Muscle layer of duodenum (tissue), 2 donors: ENCODE data around the gene AHCTF1.
"Not testable (repeated sequence)": the region's sequence is repeated elsewhere in the genome, so short reads cannot be mapped to it uniquely, and the experiment has no call there.

Experiments used
- H3K27ac ChIP-seq: one replicate; pipeline ENCODE4 v1.7.0; 2013; ENCODE audit warnings: mild to moderate bottlenecking, low read length
- H3K27me3 ChIP-seq: one replicate; pipeline ENCODE4 v1.7.0; 2013; ENCODE audit warnings: low read depth, mild to moderate bottlenecking, control low read depth, low read length
- H3K36me3 ChIP-seq, 2 donors: one replicate each; pipeline ENCODE4 v1.7.0; 2013; ENCODE audit warnings: low read length in 2 of 2, control low read depth in 1 of 2, mild to moderate bottlenecking in 1 of 2; ENCODE audit not compliant: insufficient read depth in 2 of 2, control insufficient read depth in 1 of 2
- H3K4me1 ChIP-seq, 2 donors: one replicate each; pipeline ENCODE4 v1.7.0; 2013; ENCODE audit warnings: low read length in 2 of 2, mild to moderate bottlenecking in 2 of 2, control low read depth in 1 of 2, moderate library complexity in 1 of 2; ENCODE audit not compliant: insufficient read depth in 2 of 2, control insufficient read depth in 1 of 2
- H3K4me3 ChIP-seq, 2 donors: one replicate each; pipeline ENCODE4 v1.7.0; 2013; ENCODE audit warnings: low read length in 2 of 2, low read depth in 1 of 2, mild to moderate bottlenecking in 1 of 2
- H3K9me3 ChIP-seq, 2 donors: one replicate each; pipeline ENCODE4 v1.7.0; 2013; ENCODE audit warnings: low read length in 2 of 2, control low read depth in 1 of 2, mild to moderate bottlenecking in 1 of 2; ENCODE audit not compliant: control insufficient read depth in 1 of 2
- donor health status: healthy.

The AHCTF1 gene

GRCh38 chr1:246875041-246876026 lies 56.4 kb downstream of the AHCTF1 start:
- Histone ChIP-seq H3K27me3 (no peaks in the 10 kb centered on the region), H3K9me3 (no peaks in the 10 kb centered on the region), H3K4me1 (no peaks in the 10 kb centered on the region), H3K4me3 (no peak overlapping the region), H3K36me3 (peaks cover 33 to 48% of the 10 kb centered on the region in 2 donors), H3K27ac (no peak overlapping the region)

GRCh38 chr1:246865921-246866320 lies 65.8 kb downstream of the AHCTF1 start:
- Histone ChIP-seq H3K27ac (no peak overlapping the region), H3K9me3 (no peaks in the 10 kb centered on the region), H3K4me3 (no peak overlapping the region), H3K4me1 (no peaks in the 10 kb centered on the region), H3K36me3 (peaks cover 29 to 33% of the 10 kb centered on the region in 2 donors), H3K27me3 (no peaks in the 10 kb centered on the region)

GRCh38 chr1:246863791-246864190 lies 68.0 kb downstream of the AHCTF1 start:
- not testable (repeated sequence) for H3K4me1 ChIP-seq, H3K27ac ChIP-seq, H3K4me3 ChIP-seq, H3K27me3 ChIP-seq, H3K9me3 ChIP-seq
- peaks cover 33 to 39% of the 10 kb centered on the region in 2 donors for H3K36me3 ChIP-seq

- Histone ChIP-seq H3K36me3 (peaks cover 38 to 64% of the 10 kb centered on the region in 2 donors), H3K27ac (no peak overlapping the region), H3K27me3 (no peaks in the 10 kb centered on the region), H3K4me1 (no peaks in the 10 kb centered on the region), H3K9me3 (no peaks in the 10 kb centered on the region), H3K4me3 (no peak overlapping the region)
Measured at GRCh38 chr1:246860401-246860800, 71.3 kb downstream of the AHCTF1 start.

- peaks cover 51 to 75% of the 10 kb centered on the region in 2 donors for H3K36me3 ChIP-seq
- no peaks in the 10 kb centered on the region for H3K27me3 ChIP-seq
- H3K9me3 ChIP-seq = no peaks in the 10 kb centered on the region
- H3K27ac ChIP-seq = no peak overlapping the region
- H3K4me1 ChIP-seq = no peaks in the 10 kb centered on the region
- H3K4me3 ChIP-seq = no peak overlapping the region
Measured at GRCh38 chr1:246856371-246856770, 75.4 kb downstream of the AHCTF1 start.

GRCh38 chr1:246850640-246851039 lies 81.1 kb downstream of the AHCTF1 start:
- peaks cover 40 to 49% of the 10 kb centered on the region in 2 donors for H3K36me3 ChIP-seq

GRCh38 chr1:246843876-246844275 lies 87.9 kb downstream of the AHCTF1 start:
- Histone ChIP-seq H3K4me1 (no peaks in the 10 kb centered on the region), H3K9me3 (no peaks in the 10 kb centered on the region), H3K27me3 (no peaks in the 10 kb centered on the region), H3K27ac (no peak overlapping the region), H3K4me3 (no peak overlapping the region), H3K36me3 (peaks cover 37 to 48% of the 10 kb centered on the region in 2 donors)

More at GRCh38 chr1:246850640-246851039, 81.1 kb downstream of the AHCTF1 start:
- H3K4me3 ChIP-seq, H3K4me1 ChIP-seq, H3K27ac ChIP-seq, H3K27me3 ChIP-seq, H3K9me3 ChIP-seq: not testable (repeated sequence)

GRCh38 chr1:246840761-246841160 lies 91.0 kb downstream of the AHCTF1 start:
- not testable (repeated sequence) for H3K27ac ChIP-seq, H3K4me3 ChIP-seq, H3K9me3 ChIP-seq, H3K4me1 ChIP-seq, H3K27me3 ChIP-seq
- peaks cover 27 to 32% of the 10 kb centered on the region in 2 donors for H3K36me3 ChIP-seq

- Histone ChIP-seq H3K36me3 (peaks cover 11 to 16% of the 10 kb centered on the region in 2 donors), H3K27me3 (no peaks in the 10 kb centered on the region), H3K4me1 (no peaks in the 10 kb centered on the region), H3K4me3 (no peak overlapping the region), H3K9me3 (no peaks in the 10 kb centered on the region), H3K27ac (no peak overlapping the region)
Measured at GRCh38 chr1:246838118-246838456, 93.7 kb downstream of the AHCTF1 start.

GRCh38 chr1:246837418-246838117 lies 94.2 kb downstream of the AHCTF1 start:
- Histone ChIP-seq H3K9me3 (no peaks in the 10 kb centered on the region), H3K4me3 (no peak overlapping the region), H3K27me3 (no peaks in the 10 kb centered on the region), H3K36me3 (peaks cover 7 to 10% of the 10 kb centered on the region in 2 donors), H3K4me1 (no peaks in the 10 kb centered on the region), H3K27ac (no peak overlapping the region)

- Histone ChIP-seq H3K36me3 (peaks cover 5 to 7% of the 10 kb centered on the region in 2 donors), H3K9me3 (no peaks in the 10 kb centered on the region), H3K27me3 (no peaks in the 10 kb centered on the region), H3K27ac (no peak overlapping the region), H3K4me1 (no peaks in the 10 kb centered on the region), H3K4me3 (no peak overlapping the region)
Measured at GRCh38 chr1:246836209-246836966, 95.4 kb downstream of the AHCTF1 start.
